Measurements from ENCODE around the gene CARMIL1.

CARMIL1 gene

GRCh38 chr6:25312034-25312620 is 33.0 kb downstream of the CARMIL1 start:
- DNase-seq, result no peak

GRCh38 chr6:25312703-25313102 is 33.5 kb downstream of the CARMIL1 start:
- no peak for DNase-seq

GRCh38 chr6:25314509-25315175 is 35.5 kb downstream of the CARMIL1 start:
- no peak for DNase-seq

GRCh38 chr6:25315194-25316177 is 36.3 kb downstream of the CARMIL1 start:
- DNase-seq, result no peak

- no peak for DNase-seq
Measured at GRCh38 chr6:25316626-25317025, 37.5 kb downstream of the CARMIL1 start.

GRCh38 chr6:25318589-25318988 is 39.4 kb downstream of the CARMIL1 start:
- no peak for DNase-seq

GRCh38 chr6:25320459-25320858 is 41.3 kb downstream of the CARMIL1 start:
- no peak for DNase-seq

- DNase-seq, result no peak
Measured at GRCh38 chr6:25322692-25323091, 43.5 kb downstream of the CARMIL1 start.

- DNase-seq, result no peak
Measured at GRCh38 chr6:25324066-25324762, 45.0 kb downstream of the CARMIL1 start.

- no peak for DNase-seq
Measured at GRCh38 chr6:25326126-25326525, 47.0 kb downstream of the CARMIL1 start.

- no peak for DNase-seq
Measured at GRCh38 chr6:25326960-25327359, 47.8 kb downstream of the CARMIL1 start.

- no peak for DNase-seq
Measured at GRCh38 chr6:25327432-25327831, 48.3 kb downstream of the CARMIL1 start.

GRCh38 chr6:25329161-25329817 is 50.1 kb downstream of the CARMIL1 start:
- no peak for DNase-seq

- no peak for DNase-seq
Measured at GRCh38 chr6:25329982-25330381, 50.8 kb downstream of the CARMIL1 start.

GRCh38 chr6:25330796-25331685 is 51.9 kb downstream of the CARMIL1 start:
- no peak for DNase-seq

GRCh38 chr6:25332165-25332564 is 53.0 kb downstream of the CARMIL1 start:
- DNase-seq, result no peak

- DNase-seq, result peak; percentile 26
Measured at GRCh38 chr6:25332655-25333071, 53.5 kb downstream of the CARMIL1 start.

GRCh38 chr6:25333471-25333870 is 54.3 kb downstream of the CARMIL1 start:
- no peak for DNase-seq

GRCh38 chr6:25334793-25335192 is 55.6 kb downstream of the CARMIL1 start:
- no peak for DNase-seq

GRCh38 chr6:25336996-25337395 is 57.8 kb downstream of the CARMIL1 start:
- DNase-seq, result no peak

GRCh38 chr6:25337431-25337830 is 58.3 kb downstream of the CARMIL1 start:
- DNase-seq, result no peak

All from midbrain (tissue), 1 donor.